C4-2B (cell line): ENCODE data around the gene GLTP.
"Not testable (repeated sequence)": the region's sequence is repeated elsewhere in the genome, so short reads cannot be mapped to it uniquely, and the experiment has no call there.

ENCODE experiments used
- H3K27ac ChIP-seq: fragments of 450-650 bp; 2 replicates; pipeline ENCODE4 v1.5.1; 2017
- CTCF ChIP-seq: fragments of 450-650 bp; conservative IDR thresholded peaks from 2 replicates; pipeline ENCODE4 v1.5.1; 2017; ENCODE audit warnings: mild to moderate bottlenecking
- ZFX ChIP-seq: fragments of 450-650 bp; IDR thresholded peaks from 2 replicates; pipeline ENCODE4 v1.6.1; 2017

GLTP gene

GRCh38 chr12:109899783-109900751 is 19.7 kb upstream of the GLTP start, which contains the start of gene TCHP:
TCHP (plus strand) TSS chr12:109900274; CDS start chr12:109903027, 2,753 bp downstream.
- H3K27ac ChIP-seq = peak within 1 kb of the TSS; percentile 86
- TF ChIP-seq ZFX (peak; percentile 85), CTCF (no peak; the same call in 1 of the 2 replicates)

- H3K27ac ChIP-seq = peak overlapping the region; percentile 86
Observed at GRCh38 chr12:109899345-109899744, 19.0 kb upstream of the GLTP start.

GRCh38 chr12:109897029-109897428 is 16.7 kb upstream of the GLTP start:
- no peak overlapping the region for H3K27ac ChIP-seq
- TF ChIP-seq CTCF = no peak
- TF ChIP-seq ZFX = no peak

- TF ChIP-seq ZFX (no peak), CTCF (no peak)
- no peak overlapping the region for H3K27ac ChIP-seq
Observed at GRCh38 chr12:109896188-109896587, 15.8 kb upstream of the GLTP start.

- TF ChIP-seq CTCF (no peak), ZFX (no peak)
- H3K27ac ChIP-seq = no peak overlapping the region
Observed at GRCh38 chr12:109894939-109895338, 14.6 kb upstream of the GLTP start.

- no peak overlapping the region for H3K27ac ChIP-seq
- TF ChIP-seq ZFX = no peak
Observed at GRCh38 chr12:109893261-109893995, 13.1 kb upstream of the GLTP start.

GRCh38 chr12:109892748-109893147 is 12.4 kb upstream of the GLTP start:
- H3K27ac ChIP-seq = no peak overlapping the region
- no peak for TF ChIP-seq CTCF
- TF ChIP-seq ZFX = no peak

GRCh38 chr12:109892165-109892715 is 11.9 kb upstream of the GLTP start:
- H3K27ac ChIP-seq = no peak overlapping the region
- TF ChIP-seq CTCF (no peak), ZFX (no peak)

GRCh38 chr12:109891731-109892130 is 11.4 kb upstream of the GLTP start:
- H3K27ac ChIP-seq = not testable (repeated sequence)
